ENCODE measurements around the gene LSR.

LSR gene

GRCh38 chr19:35248310-35249145 is at the start of gene LSR (continued):
- TF ChIP-seq ZNF639 (tag by site-specific recombination; IDR thresholded peaks at IDR 0.05) = peak; percentile 91
- no peak for TF ChIP-seq ZNF248 (tag by site-specific recombination; IDR thresholded peaks at IDR 0.05)
- TF ChIP-seq ZNF239 (tag by site-specific recombination; IDR thresholded peaks at IDR 0.05) = peak; percentile 89
- no peak for TF ChIP-seq OSR2 (tag by site-specific recombination; IDR thresholded peaks at IDR 0.05)
- peak; percentile 64; the same call in 1 of the 2 replicates for TF ChIP-seq AEBP2 (tag by site-specific recombination; IDR thresholded peaks at IDR 0.05; ENCODE audit: borderline replicate concordance)
- no peak for TF ChIP-seq ZNF626 (tag by site-specific recombination; IDR thresholded peaks at IDR 0.05)
- TF ChIP-seq ZNF514 (tag by site-specific recombination; IDR thresholded peaks at IDR 0.05) = no peak
- no peak for TF ChIP-seq ZNF155 (tag by site-specific recombination; IDR thresholded peaks at IDR 0.05)
- TF ChIP-seq TCF7L2 (IDR thresholded peaks at IDR 0.05; ENCODE audit: borderline replicate concordance, low read depth, low read length) = 0 out of 2 replicates have a peak, but pooled peaks have one; percentile 43
- TF ChIP-seq PRDM10 (tag by site-specific recombination; IDR thresholded peaks at IDR 0.05) = peak; percentile 100
- TF ChIP-seq ZNF488 (tag by site-specific recombination; IDR thresholded peaks at IDR 0.05) = peak; percentile 72
- TF ChIP-seq GLIS2 (tag by site-specific recombination; IDR thresholded peaks at IDR 0.05) = peak; percentile 97
- TF ChIP-seq ATF2 (tag by site-specific recombination; IDR thresholded peaks at IDR 0.05; ENCODE audit: low read depth) = peak; percentile 6; the same call in 1 of the 2 replicates
- peak; percentile 39 for TF ChIP-seq OVOL3 (tag by site-specific recombination; IDR thresholded peaks at IDR 0.05)
- TF ChIP-seq ZFP69B (tag by site-specific recombination; IDR thresholded peaks at IDR 0.05) = peak; percentile 99
- peak; percentile 78; the same call in 1 of the 2 replicates for TF ChIP-seq GFI1B (tag by site-specific recombination; IDR thresholded peaks at IDR 0.05)
- no peak; the same call in 1 of the 2 replicates for TF ChIP-seq GLI2 (tag by site-specific recombination; IDR thresholded peaks at IDR 0.05; ENCODE audit: borderline replicate concordance, low read depth)
- TF ChIP-seq ZNF654 (tag by site-specific recombination; IDR thresholded peaks at IDR 0.05; ENCODE audit: low read depth) = no peak
- TF ChIP-seq TSHZ1 (tag by site-specific recombination; IDR thresholded peaks at IDR 0.05; ENCODE audit: borderline replicate concordance) = peak; percentile 69; the same call in 1 of the 2 replicates
- peak; percentile 89 for TF ChIP-seq GLIS1 (tag by site-specific recombination; IDR thresholded peaks at IDR 0.05)
- TF ChIP-seq ZNF768 (tag by site-specific recombination; IDR thresholded peaks at IDR 0.05) = no peak
- TF ChIP-seq ELK4 (IDR thresholded peaks at IDR 0.05; ENCODE audit: borderline replicate concordance, low read depth, low read length) = peak; percentile 87
- peak; percentile 67 for TF ChIP-seq ZNF394 (tag by site-specific recombination; IDR thresholded peaks at IDR 0.05; ENCODE audit: borderline replicate concordance)
- 0 out of 2 replicates have a peak, but pooled peaks have one; percentile 50 for TF ChIP-seq TRIM28 (IDR thresholded peaks at IDR 0.05; ENCODE audit: borderline replicate concordance, low read length)
